ENCODE results near the gene FRZB.

The FRZB gene

GRCh38 chr2:182833084-182833854 is 33.2 kb downstream of the FRZB start:
- no peak for DNase-seq

- no peak for DNase-seq
These were observed 34.5 kb downstream of the FRZB start for GRCh38 chr2:182831921-182832320.

- no peak for DNase-seq
These were observed 35.3 kb downstream of the FRZB start for GRCh38 chr2:182831101-182831500.

GRCh38 chr2:182827182-182827879 is 39.1 kb downstream of the FRZB start:
- no peak for DNase-seq

GRCh38 chr2:182826496-182826895 is 39.9 kb downstream of the FRZB start:
- DNase-seq, result no peak

GRCh38 chr2:182826064-182826463 is 40.4 kb downstream of the FRZB start:
- no peak for DNase-seq

- no peak for DNase-seq
These were observed 41.7 kb downstream of the FRZB start for GRCh38 chr2:182824767-182825158.

- DNase-seq, result no peak
These were observed 42.2 kb downstream of the FRZB start for GRCh38 chr2:182824056-182824766.

- no peak for DNase-seq
These were observed 43.7 kb downstream of the FRZB start for GRCh38 chr2:182822733-182823132.

GRCh38 chr2:182821182-182821581 is 45.3 kb downstream of the FRZB start:
- no peak for DNase-seq

GRCh38 chr2:182819412-182819811 is 47.0 kb downstream of the FRZB start:
- no peak for DNase-seq

- DNase-seq, result no peak
These were observed 47.5 kb downstream of the FRZB start for GRCh38 chr2:182818925-182819324.

- DNase-seq, result no peak
These were observed 47.9 kb downstream of the FRZB start for GRCh38 chr2:182818501-182818900.

- no peak for DNase-seq
These were observed 48.9 kb downstream of the FRZB start for GRCh38 chr2:182817558-182817957.

- no peak for DNase-seq
These were observed 49.6 kb downstream of the FRZB start for GRCh38 chr2:182816866-182817265.

GRCh38 chr2:182814804-182815203 is 51.6 kb downstream of the FRZB start:
- DNase-seq, result no peak

GRCh38 chr2:182814380-182814779 is 52.1 kb downstream of the FRZB start:
- DNase-seq, result no peak

- DNase-seq, result no peak
These were observed 56.4 kb downstream of the FRZB start for GRCh38 chr2:182810087-182810486.

GRCh38 chr2:182807319-182807718 is 59.1 kb downstream of the FRZB start:
- no peak for DNase-seq

- DNase-seq, result no peak
These were observed 62.3 kb downstream of the FRZB start for GRCh38 chr2:182804128-182804527.

GRCh38 chr2:182798736-182799135 is 67.7 kb downstream of the FRZB start:
- DNase-seq, result no peak

- no peak for DNase-seq
These were observed 74.0 kb downstream of the FRZB start for GRCh38 chr2:182792441-182792840.

GRCh38 chr2:182784777-182785176 is 81.7 kb downstream of the FRZB start:
- DNase-seq, result no peak
